ENCODE data around the gene MFAP4.

The MFAP4 gene

DNA sequence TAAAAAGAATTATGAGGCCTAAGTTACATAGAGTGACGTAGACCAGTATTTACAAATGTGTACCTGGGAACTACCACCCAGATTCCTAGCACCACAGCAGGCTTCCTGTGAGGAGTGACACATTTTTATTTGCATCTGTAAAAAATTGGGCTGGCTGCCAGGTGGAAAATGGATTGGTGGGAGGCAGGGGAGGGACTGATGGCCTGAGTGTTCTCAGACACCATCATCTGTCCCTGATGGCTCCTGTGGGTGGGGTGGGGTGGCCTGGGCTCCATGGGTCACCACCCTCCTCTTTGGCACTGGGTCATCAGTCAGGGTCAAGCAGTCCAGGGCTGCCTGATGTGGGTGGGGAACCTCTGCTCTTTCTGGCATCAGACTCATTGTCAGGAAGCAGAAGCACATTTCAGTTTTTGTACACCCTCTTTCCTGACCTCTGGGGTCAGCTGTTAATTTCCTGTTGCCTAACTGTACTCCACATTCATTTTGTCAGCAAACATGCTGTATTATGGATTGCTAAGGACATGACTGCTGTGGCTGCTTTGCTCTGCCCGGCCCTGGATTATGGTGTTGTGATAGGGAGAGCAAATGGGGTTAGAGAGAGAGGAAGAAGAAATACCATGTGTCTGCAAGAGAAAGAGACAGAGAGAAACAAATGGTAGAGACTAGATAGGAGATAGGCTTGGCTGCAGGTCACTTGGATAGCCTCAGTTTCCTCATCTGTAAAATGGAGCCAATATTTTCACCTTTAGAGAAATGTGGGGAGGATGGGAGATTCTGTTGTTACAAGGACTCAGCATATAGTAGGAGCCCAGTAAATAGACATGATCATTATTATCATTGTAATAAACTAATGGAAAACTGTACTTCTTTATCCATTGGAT, 11.6 kb upstream of the MFAP4 start:
- H3F3A ChIP-seq (ENCODE audit: insufficient read depth): no peaks in the 10 kb centered on the region
- TF ChIP-seq, protein P1, sequence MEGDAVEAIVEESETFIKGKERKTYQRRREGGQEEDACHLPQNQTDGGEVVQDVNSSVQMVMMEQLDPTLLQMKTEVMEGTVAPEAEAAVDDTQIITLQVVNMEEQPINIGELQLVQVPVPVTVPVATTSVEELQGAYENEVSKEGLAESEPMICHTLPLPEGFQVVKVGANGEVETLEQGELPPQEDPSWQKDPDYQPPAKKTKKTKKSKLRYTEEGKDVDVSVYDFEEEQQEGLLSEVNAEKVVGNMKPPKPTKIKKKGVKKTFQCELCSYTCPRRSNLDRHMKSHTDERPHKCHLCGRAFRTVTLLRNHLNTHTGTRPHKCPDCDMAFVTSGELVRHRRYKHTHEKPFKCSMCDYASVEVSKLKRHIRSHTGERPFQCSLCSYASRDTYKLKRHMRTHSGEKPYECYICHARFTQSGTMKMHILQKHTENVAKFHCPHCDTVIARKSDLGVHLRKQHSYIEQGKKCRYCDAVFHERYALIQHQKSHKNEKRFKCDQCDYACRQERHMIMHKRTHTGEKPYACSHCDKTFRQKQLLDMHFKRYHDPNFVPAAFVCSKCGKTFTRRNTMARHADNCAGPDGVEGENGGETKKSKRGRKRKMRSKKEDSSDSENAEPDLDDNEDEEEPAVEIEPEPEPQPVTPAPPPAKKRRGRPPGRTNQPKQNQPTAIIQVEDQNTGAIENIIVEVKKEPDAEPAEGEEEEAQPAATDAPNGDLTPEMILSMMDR (IDR thresholded peaks at IDR 0.05; ENCODE audit: insufficient read depth, low read length, poor library complexity, severe bottlenecking): no peak
- TF ChIP-seq EZH2phosphoT487 (conservative IDR thresholded peaks at IDR 0.05; ENCODE audit: low read length): no peak
- H3K79me2 ChIP-seq (ENCODE audit: insufficient read depth, low read length): no peaks in the 10 kb centered on the region
- H4K20me1 ChIP-seq (ENCODE audit: low read depth, low read length): no peaks in the 10 kb centered on the region
- no peaks in the 10 kb centered on the region for H3K9me2 ChIP-seq (replicated peaks; ENCODE audit: insufficient read depth, low read length)
- H3K9me3 ChIP-seq (ENCODE audit: insufficient read depth, low read length): no peaks in the 10 kb centered on the region
- H3K27me3 ChIP-seq (ENCODE audit: low read length): no peaks in the 10 kb centered on the region
- H3K9ac ChIP-seq (ENCODE audit: low read length): no peak overlapping the region
- H3K4me2 ChIP-seq (ENCODE audit: low read depth, low read length, poor library complexity, severe bottlenecking): no peak overlapping the region
- H3K4me3 ChIP-seq (ENCODE audit: insufficient read depth, low read length, poor library complexity, severe bottlenecking): no peak overlapping the region
- H3K36me3 ChIP-seq (ENCODE audit: low read length): no peaks in the 10 kb centered on the region
- H3K27ac ChIP-seq (ENCODE audit: low read depth, low read length): no peak overlapping the region
- H2AFZ ChIP-seq (ENCODE audit: low read depth, low read length, severe bottlenecking): no peak overlapping the region

DNA sequence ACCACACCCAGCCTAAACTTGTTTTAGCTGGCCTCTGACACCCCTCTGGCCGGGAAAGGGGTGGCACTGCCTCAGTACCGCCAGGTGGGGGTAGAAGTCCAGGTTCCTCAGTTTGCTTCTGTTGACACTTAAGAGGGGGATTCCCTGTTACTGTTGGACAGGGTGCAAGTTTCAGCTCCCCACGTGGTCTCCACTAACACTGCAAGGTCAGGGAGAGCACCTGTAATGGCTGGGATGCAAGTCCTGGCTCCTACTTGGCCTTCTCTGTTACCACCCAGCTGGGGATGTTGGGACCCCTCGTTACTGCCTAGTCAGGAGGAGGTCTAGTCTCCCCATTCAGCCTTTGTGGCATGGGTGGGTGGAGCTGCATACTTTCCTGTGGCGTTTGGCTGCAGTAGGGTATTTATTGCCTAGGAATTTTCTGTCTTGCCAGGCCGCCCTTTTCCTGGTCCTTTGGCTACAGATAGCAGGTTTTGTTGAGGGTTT, 10.6 kb upstream of the MFAP4 start:
- TF ChIP-seq, protein P1 (IDR thresholded peaks at IDR 0.05; ENCODE audit: insufficient read depth, low read length, poor library complexity, severe bottlenecking): no peak
- TF ChIP-seq EZH2phosphoT487 (conservative IDR thresholded peaks at IDR 0.05; ENCODE audit: low read length): no peak
- Histone ChIP-seq H3K27ac (ENCODE audit: low read depth, low read length) (no peak overlapping the region), H3K9me3 (ENCODE audit: insufficient read depth, low read length) (no peaks in the 10 kb centered on the region), H3K4me2 (ENCODE audit: low read depth, low read length, poor library complexity, severe bottlenecking) (no peak overlapping the region), H3K4me3 (ENCODE audit: insufficient read depth, low read length, poor library complexity, severe bottlenecking) (no peak overlapping the region), H3K36me3 (ENCODE audit: low read length) (no peaks in the 10 kb centered on the region), H4K20me1 (ENCODE audit: low read depth, low read length) (no peaks in the 10 kb centered on the region), H3K27me3 (ENCODE audit: low read length) (no peaks in the 10 kb centered on the region), H3F3A (ENCODE audit: insufficient read depth) (no peaks in the 10 kb centered on the region), H3K9me2 (replicated peaks; ENCODE audit: insufficient read depth, low read length) (no peaks in the 10 kb centered on the region), H2AFZ (ENCODE audit: low read depth, low read length, severe bottlenecking) (no peak overlapping the region), H3K79me2 (ENCODE audit: insufficient read depth, low read length) (no peaks in the 10 kb centered on the region), H3K9ac (ENCODE audit: low read length) (no peak overlapping the region)

DNA sequence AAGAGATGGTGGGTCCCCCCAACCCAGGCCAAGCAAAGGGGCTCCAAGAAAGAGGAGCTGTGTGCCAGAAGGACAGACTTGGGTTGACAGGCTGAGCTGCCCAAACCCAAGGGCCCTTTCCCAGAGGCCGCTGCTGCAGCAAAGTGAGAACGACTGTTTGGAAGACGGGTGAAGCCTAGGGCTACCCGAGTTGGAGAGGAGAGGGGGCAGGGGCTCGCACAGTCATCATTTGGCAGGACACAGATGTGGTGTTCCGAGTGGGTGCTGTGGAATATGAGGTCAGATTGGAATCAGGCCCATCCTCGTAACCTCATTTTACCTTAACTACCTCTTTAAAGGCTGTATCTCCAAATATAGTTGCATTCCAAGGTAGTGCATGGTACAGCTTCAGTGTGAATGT, 5.3 kb upstream of the MFAP4 start:
- Histone ChIP-seq H3K9me2 (replicated peaks; ENCODE audit: insufficient read depth, low read length) (no peaks in the 10 kb centered on the region), H3K27me3 (ENCODE audit: low read length) (no peaks in the 10 kb centered on the region), H3K36me3 (ENCODE audit: low read length) (no peaks in the 10 kb centered on the region), H3K27ac (ENCODE audit: low read depth, low read length) (no peak overlapping the region), H2AFZ (ENCODE audit: low read depth, low read length, severe bottlenecking) (no peak overlapping the region), H3K9ac (ENCODE audit: low read length) (no peak overlapping the region), H4K20me1 (ENCODE audit: low read depth, low read length) (no peaks in the 10 kb centered on the region), H3K9me3 (ENCODE audit: insufficient read depth, low read length) (no peaks in the 10 kb centered on the region), H3F3A (ENCODE audit: insufficient read depth) (no peaks in the 10 kb centered on the region), H3K79me2 (ENCODE audit: insufficient read depth, low read length) (no peaks in the 10 kb centered on the region), H3K4me3 (ENCODE audit: insufficient read depth, low read length, poor library complexity, severe bottlenecking) (no peak overlapping the region), H3K4me2 (ENCODE audit: low read depth, low read length, poor library complexity, severe bottlenecking) (no peak overlapping the region)
- no peak for TF ChIP-seq EZH2phosphoT487 (conservative IDR thresholded peaks at IDR 0.05; ENCODE audit: low read length)
- TF ChIP-seq, protein P1 (IDR thresholded peaks at IDR 0.05; ENCODE audit: insufficient read depth, low read length, poor library complexity, severe bottlenecking): no peak
